ENCODE measurements around the gene C11orf65.

The C11orf65 gene

DNA sequence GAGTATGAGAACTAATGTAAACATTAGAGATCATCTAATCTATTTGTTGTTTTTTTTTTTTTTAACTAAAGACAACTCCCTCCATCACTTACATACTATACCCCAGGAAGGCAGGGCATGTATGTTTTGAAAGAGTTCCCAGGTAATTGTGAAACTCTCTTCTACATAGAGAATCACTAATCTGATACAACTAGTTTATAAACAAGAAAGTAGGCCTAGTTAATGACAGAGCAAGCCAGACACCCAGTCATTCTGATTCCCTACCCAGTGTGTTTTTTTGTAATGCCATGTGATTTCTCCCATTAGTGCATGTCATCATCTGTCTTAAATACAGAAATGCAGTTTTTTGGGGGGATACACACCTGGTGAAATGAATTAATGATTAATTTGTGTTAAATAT is 120.9 kb downstream of the C11orf65 start:
- Histone ChIP-seq H4K8ac (ENCODE audit: low read depth, low read length) (no peak overlapping the region), H3K4ac (ENCODE audit: low read length) (no peak overlapping the region), H3K23ac (ENCODE audit: low read depth, low read length, poor library complexity) (no peak overlapping the region), H3K79me1 (ENCODE audit: low read depth, low read length) (no peaks in the 10 kb centered on the region), H2BK5ac (ENCODE audit: low read length) (no peak overlapping the region), H2AFZ (ENCODE audit: low read length) (no peak overlapping the region), H2BK120ac (ENCODE audit: low read depth, low read length) (no peak overlapping the region), H3K4me3 (ENCODE audit: low read length in 2 of 2) (no peak overlapping the region), H3K9me3 (replicated peaks in 1 of 2; ENCODE audit: control insufficient read depth in 2 of 2, insufficient read depth in 1 of 2, low read depth in 1 of 2, low read length in 2 of 2) (no peaks in the 10 kb centered on the region), H3K27me3 (ENCODE audit: control insufficient read depth in 3 of 3, insufficient read depth in 3 of 3, low read depth in 1 of 3, low read length in 3 of 3) (no peaks in the 10 kb centered on the region), H3K4me2 (ENCODE audit: insufficient read depth, low read length, poor library complexity, severe bottlenecking) (no peak overlapping the region), H2BK12ac (ENCODE audit: low read length) (no peak overlapping the region), H2BK15ac (ENCODE audit: low read length) (no peak overlapping the region), H3K4me1 (ENCODE audit: control insufficient read depth in 2 of 2, insufficient read depth in 1 of 2, low read depth in 1 of 2, low read length in 2 of 2) (no peaks in the 10 kb centered on the region), H4K91ac (ENCODE audit: low read depth, low read length, poor library complexity) (no peak overlapping the region), H3K27ac (replicated peaks; ENCODE audit: low read length) (no peak overlapping the region), H3K9ac (ENCODE audit: low read depth, low read length, poor library complexity) (no peak overlapping the region), H2AK5ac (ENCODE audit: low read depth, low read length) (no peak overlapping the region), H3K14ac (ENCODE audit: low read length) (no peak overlapping the region), H3K36me3 (replicated peaks in 1 of 2; ENCODE audit: control insufficient read depth in 2 of 2, insufficient read depth in 2 of 2, low read length in 2 of 2) (peaks cover 3 to 60% of the 10 kb centered on the region in 2 donors), H3K18ac (ENCODE audit: low read length) (no peak overlapping the region)
- no peak for DNase-seq (ENCODE audit: low spot score)

DNA sequence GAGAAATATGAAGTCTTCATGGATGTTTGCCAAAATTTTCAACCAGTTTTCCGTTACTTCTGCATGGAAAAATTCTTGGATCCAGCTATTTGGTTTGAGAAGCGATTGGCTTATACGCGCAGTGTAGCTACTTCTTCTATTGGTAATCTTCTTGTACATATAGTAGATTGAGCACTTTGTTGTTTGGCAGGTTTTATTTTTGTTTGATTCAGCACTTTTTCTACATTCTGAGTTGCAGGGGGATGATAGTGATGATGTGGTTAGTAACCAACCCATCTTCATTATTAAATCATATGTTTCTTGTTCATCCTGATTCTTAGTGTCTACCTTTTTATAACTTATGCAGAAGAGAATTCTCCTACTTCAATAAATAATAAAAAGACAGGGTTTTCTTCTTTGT is 121.6 kb downstream of the C11orf65 start:
- no CpG with 5 or more reads among the region's 4 CpGs for WGBS, 2 donors (ENCODE audit: extremely low coverage in 2 of 2, insufficient read length in 2 of 2, insufficient replicate concordance in 1 of 2)
- Histone ChIP-seq H3K4ac (ENCODE audit: low read length) (no peak overlapping the region), H3K4me2 (ENCODE audit: insufficient read depth, low read length, poor library complexity, severe bottlenecking) (no peak overlapping the region), H3K79me1 (ENCODE audit: low read depth, low read length) (no peaks in the 10 kb centered on the region), H3K18ac (ENCODE audit: low read length) (no peak overlapping the region), H3K9me3 (replicated peaks in 1 of 2; ENCODE audit: control insufficient read depth in 2 of 2, insufficient read depth in 1 of 2, low read depth in 1 of 2, low read length in 2 of 2) (no peaks in the 10 kb centered on the region), H2BK12ac (ENCODE audit: low read length) (no peak overlapping the region), H3K27me3 (ENCODE audit: control insufficient read depth in 3 of 3, insufficient read depth in 3 of 3, low read depth in 1 of 3, low read length in 3 of 3) (no peaks in the 10 kb centered on the region), H3K23ac (ENCODE audit: low read depth, low read length, poor library complexity) (no peak overlapping the region), H3K14ac (ENCODE audit: low read length) (no peak overlapping the region), H3K4me3 (ENCODE audit: low read length in 2 of 2) (no peak overlapping the region), H4K91ac (ENCODE audit: low read depth, low read length, poor library complexity) (no peak overlapping the region), H3K36me3 (replicated peaks in 1 of 2; ENCODE audit: control insufficient read depth in 2 of 2, insufficient read depth in 2 of 2, low read length in 2 of 2) (peaks cover 1 to 55% of the 10 kb centered on the region in 2 donors), H2BK15ac (ENCODE audit: low read length) (no peak overlapping the region), H4K8ac (ENCODE audit: low read depth, low read length) (no peak overlapping the region), H2BK120ac (ENCODE audit: low read depth, low read length) (no peak overlapping the region), H3K9ac (ENCODE audit: low read depth, low read length, poor library complexity) (no peak overlapping the region), H3K27ac (replicated peaks; ENCODE audit: low read length) (no peak overlapping the region), H2AFZ (ENCODE audit: low read length) (no peak overlapping the region), H2AK5ac (ENCODE audit: low read depth, low read length) (no peak overlapping the region), H2BK5ac (ENCODE audit: low read length) (no peak overlapping the region), H3K4me1 (ENCODE audit: control insufficient read depth in 2 of 2, insufficient read depth in 1 of 2, low read depth in 1 of 2, low read length in 2 of 2) (no peaks in the 10 kb centered on the region)
- no peak for DNase-seq (ENCODE audit: low spot score)

DNA sequence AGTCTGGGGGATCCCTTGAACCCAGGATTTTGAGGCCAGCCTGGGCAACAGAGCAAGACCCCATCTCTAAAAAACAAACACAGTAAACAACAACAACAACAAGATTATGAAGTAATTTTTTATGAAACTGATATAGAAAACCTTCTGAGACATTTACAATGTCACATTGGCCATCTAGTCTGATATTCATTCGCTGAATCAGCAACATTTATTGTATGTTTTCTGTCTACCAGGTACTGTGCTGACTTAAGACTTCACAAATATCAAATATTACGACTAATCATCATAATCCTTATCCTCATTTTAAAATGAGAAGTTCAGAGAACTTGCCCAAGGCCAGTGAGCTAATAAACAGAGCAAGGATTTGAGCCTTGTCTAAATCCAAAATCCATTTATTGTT is 123.6 kb downstream of the C11orf65 start:
- no CpG with 5 or more reads among the region's 2 CpGs for WGBS, 2 donors (ENCODE audit: extremely low coverage in 2 of 2, insufficient read length in 2 of 2, insufficient replicate concordance in 1 of 2)
- no peak overlapping the region for H3K18ac ChIP-seq (ENCODE audit: low read length)
- peaks cover 1 to 39% of the 10 kb centered on the region in 2 donors for H3K36me3 ChIP-seq (replicated peaks in 1 of 2; ENCODE audit: control insufficient read depth in 2 of 2, insufficient read depth in 2 of 2, low read length in 2 of 2)

DNA sequence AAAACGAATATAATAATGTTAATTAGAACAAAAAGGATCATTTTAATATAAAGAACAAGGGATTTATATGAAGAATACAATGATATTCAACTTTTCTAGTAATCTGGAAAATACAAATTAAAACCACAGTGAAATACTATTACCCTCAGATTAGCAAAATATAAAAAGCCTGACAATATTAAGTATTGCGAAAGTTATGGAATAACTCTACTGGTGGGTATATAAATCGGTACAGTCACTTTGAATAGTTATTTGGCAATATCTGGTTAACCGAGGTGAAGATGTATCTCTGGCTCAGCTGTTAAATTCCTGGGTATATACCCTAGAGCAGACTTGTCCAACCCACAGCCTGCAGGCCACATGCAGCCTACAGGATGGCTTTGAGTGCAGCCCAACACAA is 125.7 kb downstream of the C11orf65 start:
- no peak overlapping the region for H3K27ac ChIP-seq (replicated peaks; ENCODE audit: low read length)
- H3K9ac ChIP-seq (ENCODE audit: low read depth, low read length, poor library complexity), result no peak overlapping the region
- no peaks in the 10 kb centered on the region for H3K79me1 ChIP-seq (ENCODE audit: low read depth, low read length)
- no peaks in the 10 kb centered on the region for H3K9me3 ChIP-seq (replicated peaks in 1 of 2; ENCODE audit: control insufficient read depth in 2 of 2, insufficient read depth in 1 of 2, low read depth in 1 of 2, low read length in 2 of 2)
- no peak overlapping the region for H2BK15ac ChIP-seq (ENCODE audit: low read length)
- H2BK5ac ChIP-seq (ENCODE audit: low read length), result no peak overlapping the region
- no peak overlapping the region for H3K4ac ChIP-seq (ENCODE audit: low read length)
- no peak overlapping the region for H3K4me2 ChIP-seq (ENCODE audit: insufficient read depth, low read length, poor library complexity, severe bottlenecking)
- no peak overlapping the region for H4K8ac ChIP-seq (ENCODE audit: low read depth, low read length)
- no peak overlapping the region for H3K4me3 ChIP-seq (ENCODE audit: low read length in 2 of 2)
- WGBS, 2 donors (ENCODE audit: extremely low coverage in 2 of 2, insufficient read length in 2 of 2, insufficient replicate concordance in 1 of 2), result no CpG with 5 or more reads among the region's 4 CpGs
- peaks cover 0 to 9% of the 10 kb centered on the region in 2 donors for H3K4me1 ChIP-seq (ENCODE audit: control insufficient read depth in 2 of 2, insufficient read depth in 1 of 2, low read depth in 1 of 2, low read length in 2 of 2)
- H2BK12ac ChIP-seq (ENCODE audit: low read length), result no peak overlapping the region
- H2AK5ac ChIP-seq (ENCODE audit: low read depth, low read length), result no peak overlapping the region
- DNase-seq (ENCODE audit: low spot score), result no peak
- no peak overlapping the region for H3K23ac ChIP-seq (ENCODE audit: low read depth, low read length, poor library complexity)
- no peaks in the 10 kb centered on the region for H3K27me3 ChIP-seq (ENCODE audit: control insufficient read depth in 3 of 3, insufficient read depth in 3 of 3, low read depth in 1 of 3, low read length in 3 of 3)
- H4K91ac ChIP-seq (ENCODE audit: low read depth, low read length, poor library complexity), result no peak overlapping the region
- H3K36me3 ChIP-seq (replicated peaks in 1 of 2; ENCODE audit: control insufficient read depth in 2 of 2, insufficient read depth in 2 of 2, low read length in 2 of 2), result peaks cover 1 to 42% of the 10 kb centered on the region in 2 donors
- H2BK120ac ChIP-seq (ENCODE audit: low read depth, low read length), result no peak overlapping the region
- no peak overlapping the region for H3K14ac ChIP-seq (ENCODE audit: low read length)
- no peak overlapping the region for H3K18ac ChIP-seq (ENCODE audit: low read length)
- H2AFZ ChIP-seq (ENCODE audit: low read length), result no peak overlapping the region

More for the DNA sequence above, 123.6 kb downstream of the C11orf65 start:
- no peak overlapping the region for H3K4me3 ChIP-seq (ENCODE audit: low read length in 2 of 2)
- no peak overlapping the region for H3K23ac ChIP-seq (ENCODE audit: low read depth, low read length, poor library complexity)
- no peak overlapping the region for H3K14ac ChIP-seq (ENCODE audit: low read length)
- no peak overlapping the region for H2BK12ac ChIP-seq (ENCODE audit: low read length)
- no peak overlapping the region for H3K4ac ChIP-seq (ENCODE audit: low read length)
- no peak overlapping the region for H2BK5ac ChIP-seq (ENCODE audit: low read length)
- DNase-seq (ENCODE audit: low spot score), result no peak
- no peaks in the 10 kb centered on the region for H3K9me3 ChIP-seq (replicated peaks in 1 of 2; ENCODE audit: control insufficient read depth in 2 of 2, insufficient read depth in 1 of 2, low read depth in 1 of 2, low read length in 2 of 2)
- H3K27ac ChIP-seq (replicated peaks; ENCODE audit: low read length), result no peak overlapping the region
- no peak overlapping the region for H2BK120ac ChIP-seq (ENCODE audit: low read depth, low read length)
- H3K4me2 ChIP-seq (ENCODE audit: insufficient read depth, low read length, poor library complexity, severe bottlenecking), result no peak overlapping the region
- H2BK15ac ChIP-seq (ENCODE audit: low read length), result no peak overlapping the region
- H3K27me3 ChIP-seq (ENCODE audit: control insufficient read depth in 3 of 3, insufficient read depth in 3 of 3, low read depth in 1 of 3, low read length in 3 of 3), result no peaks in the 10 kb centered on the region
- H2AFZ ChIP-seq (ENCODE audit: low read length), result no peak overlapping the region
- no peak overlapping the region for H3K9ac ChIP-seq (ENCODE audit: low read depth, low read length, poor library complexity)
- no peak overlapping the region for H4K91ac ChIP-seq (ENCODE audit: low read depth, low read length, poor library complexity)
- H3K79me1 ChIP-seq (ENCODE audit: low read depth, low read length), result no peaks in the 10 kb centered on the region
- no peak overlapping the region for H4K8ac ChIP-seq (ENCODE audit: low read depth, low read length)
- peaks cover 0 to 9% of the 10 kb centered on the region in 2 donors for H3K4me1 ChIP-seq (ENCODE audit: control insufficient read depth in 2 of 2, insufficient read depth in 1 of 2, low read depth in 1 of 2, low read length in 2 of 2)
- no peak overlapping the region for H2AK5ac ChIP-seq (ENCODE audit: low read depth, low read length)

Measured in neuronal stem cell (in vitro differentiated cells).